GM18499 (cell line): Measurements from ENCODE around the gene TBPL1.

Source experiments
- ATAC-seq: cut with Tn5 transposase; IDR thresholded peaks from one replicate; pipeline ENCODE4 v1.9.1; 2021; ENCODE audit warnings: moderate number of reproducible peaks; ENCODE audit not compliant: insufficient read depth, unreplicated experiment

Gene TBPL1

DNA sequence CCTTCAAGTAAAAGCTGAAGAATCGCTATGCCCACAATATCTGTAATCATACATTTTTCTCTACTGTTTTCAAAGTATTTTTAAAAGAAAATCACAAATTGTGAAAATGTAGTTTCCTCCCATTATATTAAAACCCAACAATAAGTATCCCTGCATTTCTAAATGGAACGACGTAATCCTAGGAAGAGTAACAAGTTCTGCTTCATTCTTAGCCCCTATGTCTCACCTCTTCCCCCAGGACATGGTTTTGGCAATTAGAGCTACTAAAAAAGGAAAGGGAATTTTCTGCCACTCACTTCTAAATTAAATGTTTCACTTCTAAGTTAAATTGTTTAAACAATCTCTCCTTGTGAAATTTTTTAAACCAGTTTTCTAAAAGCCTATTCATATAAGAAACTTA, 47.4 kb downstream of the TBPL1 start:
- ATAC-seq = no peak

DNA sequence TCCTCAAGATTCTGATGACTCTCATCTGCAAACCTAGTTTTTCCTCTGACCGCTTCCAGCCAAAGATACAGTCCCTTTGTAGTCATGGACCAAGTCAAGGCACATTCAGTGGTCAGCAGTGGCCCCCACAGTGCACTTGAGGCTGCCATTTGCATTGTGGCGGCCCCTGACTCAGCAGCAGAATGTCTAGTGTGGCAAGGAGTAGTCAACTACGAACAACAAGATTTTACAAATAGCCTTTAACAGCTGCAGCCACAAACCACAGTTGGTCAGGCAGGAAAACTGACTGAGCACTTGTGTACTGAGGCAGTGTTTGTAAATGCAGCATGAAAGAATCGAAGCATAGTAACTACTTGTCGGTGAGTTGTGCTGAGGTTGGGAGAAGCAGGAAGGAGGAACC, 49.8 kb downstream of the TBPL1 start:
- no peak for ATAC-seq

GRCh38 chr6:134003542-134003951, 50.5 kb downstream of the TBPL1 start:
- ATAC-seq = no peak

DNA sequence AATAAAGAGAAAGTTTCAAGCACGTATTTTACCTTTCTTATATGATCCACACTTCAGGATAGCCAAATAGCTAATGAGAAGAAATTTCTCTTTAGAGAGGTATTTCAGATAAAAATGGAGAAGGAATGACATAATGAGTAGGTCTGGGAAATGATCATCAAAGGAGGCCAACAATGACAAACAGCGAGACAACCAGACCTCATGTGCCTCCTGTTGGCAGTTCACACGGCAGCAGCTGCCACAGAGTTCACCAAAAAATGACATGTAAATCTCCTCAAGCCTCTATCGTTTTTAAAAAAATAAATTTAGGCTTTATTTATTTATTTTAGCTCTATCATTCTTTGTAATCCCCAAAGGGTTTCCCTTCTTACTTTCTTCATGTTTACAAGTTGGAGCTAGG, 51.7 kb downstream of the TBPL1 start:
- no peak for ATAC-seq

DNA sequence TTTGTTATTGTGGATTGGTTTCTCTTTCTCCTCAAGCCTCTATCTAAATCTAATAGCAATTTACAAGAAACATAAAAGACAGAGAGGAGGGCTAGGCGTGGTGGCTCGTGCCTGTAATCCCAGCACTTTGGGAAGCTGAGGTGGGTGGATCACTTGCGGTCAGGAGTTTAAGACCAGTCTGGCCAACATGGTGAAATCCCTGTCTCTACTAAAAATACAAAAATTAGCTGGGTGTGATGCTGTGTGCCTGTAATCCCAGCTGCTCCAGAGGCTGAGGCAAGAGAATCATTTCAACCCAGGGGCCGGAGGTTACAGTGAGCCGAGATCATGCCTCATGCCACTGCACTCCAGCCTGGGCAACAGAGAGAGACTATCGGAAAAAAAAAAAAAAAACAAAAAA, 52.8 kb downstream of the TBPL1 start:
- no peak for ATAC-seq

- ATAC-seq = no peak
Observed at GRCh38 chr6:134007077-134007476, 54.1 kb downstream of the TBPL1 start.

- no peak for ATAC-seq
Observed at GRCh38 chr6:134009876-134010275, 56.9 kb downstream of the TBPL1 start.

DNA sequence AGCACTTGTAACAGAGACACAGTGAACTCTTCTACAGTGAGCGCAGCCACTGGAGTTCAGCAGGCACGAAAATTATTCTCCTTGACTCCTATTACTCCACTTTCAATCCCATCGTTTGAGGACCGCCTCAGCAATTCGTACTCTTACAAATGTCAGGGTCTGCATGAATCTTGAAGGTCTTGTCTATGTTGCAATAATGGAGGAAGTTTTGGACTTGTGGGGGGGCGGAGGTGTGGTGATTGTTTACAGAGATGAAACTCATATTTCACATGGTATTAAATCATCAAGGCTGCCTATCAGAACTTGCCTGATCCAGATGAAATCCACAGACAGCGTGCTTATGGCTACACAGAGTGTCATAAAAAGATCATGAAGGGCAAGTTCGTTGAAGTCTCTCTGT, 57.4 kb downstream of the TBPL1 start:
- ATAC-seq = no peak

DNA sequence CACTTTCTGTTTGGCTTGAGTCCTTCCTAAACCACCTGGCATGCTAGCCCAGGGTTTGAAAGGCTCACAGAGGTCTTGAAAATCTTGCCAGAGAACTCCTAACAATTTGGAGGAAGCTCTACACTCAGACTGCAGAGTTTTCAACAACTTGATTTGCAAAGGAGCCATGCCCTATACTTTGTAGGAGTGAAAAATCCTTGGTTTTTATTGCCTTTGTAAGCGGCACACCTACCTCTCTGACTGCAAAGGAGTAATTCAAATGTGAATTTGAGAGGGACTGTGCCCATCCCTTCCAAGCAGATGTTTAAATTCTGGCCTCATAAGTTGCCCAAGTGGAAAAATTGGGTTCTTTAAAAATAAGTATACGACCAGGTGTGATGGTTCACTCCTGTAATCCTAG, 58.0 kb downstream of the TBPL1 start:
- no peak for ATAC-seq

- ATAC-seq = no peak
Observed at GRCh38 chr6:134014588-134015137, 61.6 kb downstream of the TBPL1 start.

GRCh38 chr6:134015719-134016557, 62.9 kb downstream of the TBPL1 start:
- ATAC-seq = no peak

GRCh38 chr6:134016558-134016814, 63.5 kb downstream of the TBPL1 start:
- no peak for ATAC-seq

- no peak for ATAC-seq
Observed at GRCh38 chr6:134020071-134020470, 67.0 kb downstream of the TBPL1 start.

DNA sequence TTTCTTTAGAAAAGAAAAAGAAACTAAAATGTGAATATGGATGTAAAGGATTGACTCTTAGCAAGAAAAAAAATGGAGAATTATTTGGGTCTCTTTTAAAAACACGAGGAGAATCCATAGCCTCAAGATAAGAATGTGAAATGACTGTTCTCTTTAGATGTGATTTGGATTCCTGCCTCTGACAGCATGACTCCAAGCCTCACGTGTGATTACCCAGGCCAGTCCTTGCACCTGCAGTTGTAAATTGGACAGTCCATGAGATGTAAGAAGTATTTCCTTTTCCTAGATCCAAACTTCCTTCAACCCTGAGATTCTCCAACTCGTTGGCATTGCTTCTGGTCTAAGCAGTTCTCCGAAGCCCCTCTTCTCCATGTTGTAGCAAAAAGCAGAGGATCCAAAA, 67.5 kb downstream of the TBPL1 start:
- no peak for ATAC-seq

GRCh38 chr6:134020968-134021367, 67.9 kb downstream of the TBPL1 start:
- ATAC-seq = no peak

GRCh38 chr6:134021396-134022122, 68.5 kb downstream of the TBPL1 start:
- no peak for ATAC-seq

GRCh38 chr6:134022650-134023049, 69.6 kb downstream of the TBPL1 start:
- ATAC-seq = no peak

- ATAC-seq = no peak
Observed at GRCh38 chr6:134026597-134026996, 73.6 kb downstream of the TBPL1 start.

DNA sequence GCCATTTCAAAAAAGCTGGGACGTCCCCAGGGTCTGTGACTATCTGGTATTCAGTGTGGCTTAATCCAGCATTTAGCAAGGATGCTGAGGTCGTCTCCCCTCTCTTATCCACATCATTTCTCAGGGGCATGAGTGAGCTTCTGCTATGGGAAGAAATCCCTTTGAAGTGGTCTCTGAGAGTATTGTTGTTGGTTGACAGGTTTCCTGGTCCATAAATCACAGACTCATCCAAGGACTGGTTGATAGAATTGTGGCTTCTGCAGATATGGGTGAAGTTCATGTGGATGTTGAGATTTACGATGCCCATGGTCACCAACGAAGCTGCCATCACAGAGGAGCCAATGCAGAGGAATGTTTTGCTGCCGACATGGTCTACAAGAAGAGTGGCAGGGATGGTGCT, 75.4 kb downstream of the TBPL1 start:
- no peak for ATAC-seq

- ATAC-seq = no peak
Observed at GRCh38 chr6:134029495-134030455, 76.8 kb downstream of the TBPL1 start.
